A549 (cell line): ENCODE measurements around the gene RCHY1. TPM values are rescaled to one million over a fixed set of nuclear protein-coding genes. Genes with fewer than 3 reads are reported as not detected.

ENCODE experiments used
- ATAC-seq, 2 experiments: fragments of 200-7000 bp in 1 of 2; fragments of >200 bp in 1 of 2; cut with Nextera tagmentation in 1 of 2; cut with Tn5 transposase in 1 of 2; 3 replicates each; pipeline versions ENCODE4 v1.8.0 to v1.9.1; 2018 to 2020; ENCODE audit warnings: mild to moderate bottlenecking in 1 of 2, moderate library complexity in 1 of 2
- CTCF ChIA-PET: fragments of 300-600 bp; sonication (Branson Sonifier 250); formaldehyde crosslinking; extraction: SDS; loops from one replicate; lab custom pipeline; 2021; ENCODE audit warnings: antibody characterized with exemption, inconsistent platforms; lab: Yijun Ruan, JAX
- POLR2A ChIA-PET: fragments of 350-600 bp; formaldehyde crosslinking; extraction: SDS; loops from one replicate; lab custom pipeline; 2021; ENCODE audit warnings: antibody characterized with exemption, inconsistent platforms; lab: Yijun Ruan, JAX
- DNase-seq, 2 experiments: peaks; one replicate each; pipeline versions ENCODE4 v3.0.0 to v3.0.0-alpha.2; 2011 to 2016; ENCODE audit warnings: low read depth in 1 of 2, low spot score in 1 of 2
- FAIRE-seq: peaks from 2 replicates; lab custom pipeline; 2011; peaks lifted over from hg19 to GRCh38; lab: Jason Lieb, UNC
- H3K27ac ChIP-seq, 2 experiments: fragments of >200 bp; sonication (Bioruptor Twin); formaldehyde crosslinking; 3 replicates each; pipeline ENCODE4 v1.5.1; 2016 to 2017
- H3K4me1 ChIP-seq: fragments of >200 bp; sonication (Bioruptor Twin); formaldehyde crosslinking; 3 replicates; pipeline ENCODE4 v1.6.1; 2016
- H3K4me2 ChIP-seq: fragments of >200 bp; sonication (Bioruptor Twin); formaldehyde crosslinking; 3 replicates; pipeline ENCODE4 v1.6.1; 2016
- H3K4me3 ChIP-seq: fragments of >200 bp; sonication (Bioruptor Twin); formaldehyde crosslinking; 3 replicates; pipeline ENCODE4 v1.5.1; 2016
- H3K9me3 ChIP-seq: fragments of >200 bp; sonication (Bioruptor Twin); formaldehyde crosslinking; 3 replicates; pipeline ENCODE4 v1.6.1; 2016
- BCL3 ChIP-seq: fragments of >200 bp; sonication (Bioruptor Twin); formaldehyde crosslinking; IDR thresholded peaks from 3 replicates; pipeline ENCODE4 v1.6.1; 2016
- CBX2 ChIP-seq: fragments of 200-600 bp; sonication (generic); IDR thresholded peaks from 2 replicates; pipeline ENCODE4 v1.6.1; 2016; ENCODE audit warnings: low read depth, mild to moderate bottlenecking, borderline replicate concordance
- EP300 ChIP-seq, 2 experiments: fragments of >200 bp; sonication (Bioruptor Twin); formaldehyde crosslinking; IDR thresholded peaks; 2 replicates in 1 of 2; 3 replicates in 1 of 2; pipeline ENCODE4 v1.6.1; 2016 to 2017
- ESRRA ChIP-seq: fragments of 150-350 bp; IDR thresholded peaks from 2 replicates; pipeline ENCODE4 v1.6.1; 2014; ENCODE audit warnings: mild to moderate bottlenecking, low read length, borderline replicate concordance
- FOSB ChIP-seq: fragments of 250-450 bp; sonication (Bioruptor Pico); IDR thresholded peaks from 2 replicates; pipeline ENCODE4 v1.5.0; 2020; ENCODE audit warnings: mild to moderate bottlenecking, moderate library complexity
- FOSL2 ChIP-seq, 2 experiments: fragments of 450-650 bp in 1 of 2; fragments of >200 bp in 1 of 2; sonication (Bioruptor Twin) in 1 of 2; formaldehyde crosslinking; IDR thresholded peaks; 2 replicates each; pipeline versions ENCODE4 v1.5.0 to v1.6.1; 2016 to 2020; ENCODE audit warnings: mild to moderate bottlenecking in 1 of 2, moderate library complexity in 1 of 2
- HDAC2 ChIP-seq: fragments of 200-600 bp; sonication (generic); IDR thresholded peaks from 2 replicates; pipeline ENCODE4 v1.6.1; 2016
- HMGXB4 ChIP-seq: fragments of 250-450 bp; sonication (Bioruptor Pico); IDR thresholded peaks from 2 replicates; pipeline ENCODE4 v1.5.0; 2021; ENCODE audit warnings: mild to moderate bottlenecking, moderate library complexity, borderline replicate concordance
- HOXA7 ChIP-seq: fragments of 250-450 bp; sonication (Bioruptor Pico); IDR thresholded peaks from 2 replicates; pipeline ENCODE4 v1.5.0; 2020; ENCODE audit warnings: mild to moderate bottlenecking, moderate library complexity
- HOXB13 ChIP-seq: fragments of 250-450 bp; sonication (Bioruptor Pico); IDR thresholded peaks from 2 replicates; pipeline ENCODE4 v1.5.0; 2020; ENCODE audit warnings: low read depth, mild to moderate bottlenecking, moderate library complexity
- KDM1A ChIP-seq: fragments of 200-600 bp; sonication (generic); IDR thresholded peaks from 2 replicates; pipeline ENCODE4 v1.6.1; 2016; ENCODE audit warnings: low read depth, mild to moderate bottlenecking
- MAFK ChIP-seq: fragments of 450-650 bp; IDR thresholded peaks from 2 replicates; pipeline ENCODE4 v1.6.1; 2014; ENCODE audit not compliant: partially characterized antibody
- NFE2L2 ChIP-seq: fragments of 150-350 bp; conservative IDR thresholded peaks from 2 replicates; pipeline ENCODE4 v1.6.1; 2014; ENCODE audit warnings: low read length
- REST ChIP-seq: fragments of 200-600 bp; sonication (generic); IDR thresholded peaks from 2 replicates; pipeline ENCODE4 v1.6.1; 2016; ENCODE audit warnings: antibody characterized with exemption, mild to moderate bottlenecking, moderate library complexity
- RNF2 ChIP-seq: fragments of 200-600 bp; sonication (generic); IDR thresholded peaks from 2 replicates; pipeline ENCODE4 v1.6.1; 2016; ENCODE audit warnings: low read depth, mild to moderate bottlenecking, antibody characterized with exemption, moderate library complexity, borderline replicate concordance
- SMC3 ChIP-seq: fragments of >200 bp; sonication (Bioruptor Twin); formaldehyde crosslinking; IDR thresholded peaks from 3 replicates; pipeline ENCODE4 v1.6.1; 2018; ENCODE audit warnings: inconsistent platforms
- USF2 ChIP-seq: fragments of 450-650 bp; IDR thresholded peaks from 2 replicates; pipeline ENCODE4 v1.6.1; 2014; ENCODE audit warnings: antibody characterized with exemption
- ZC3H11A ChIP-seq: fragments of 450-650 bp; IDR thresholded peaks from 2 replicates; pipeline ENCODE4 v1.6.1; 2014; ENCODE audit warnings: antibody characterized with exemption, mild to moderate bottlenecking
- ZSCAN20 ChIP-seq: fragments of 250-450 bp; sonication (Bioruptor Pico); IDR thresholded peaks from 2 replicates; pipeline ENCODE4 v1.8.0; 2022; ENCODE audit warnings: mild to moderate bottlenecking, moderate library complexity
- WGBS: methylation state at CpG from one replicate; pipeline ENCODE4 v1.1.6; 2017; ENCODE audit errors: missing lambda C conversion rate; 5-methylcytosine and 5-hydroxymethylcytosine counted together
- polyA plus RNA-seq, 4 experiments: library from polyadenylated mRNA; depleted of rRNA in 3 of 4; stranded (reverse); fragments of >200 nt; fragmentation: RNase III in 1 of 4; extraction: RNeasy Plus Mini Kit Qiagen cat#74134 plus additional on column Dnase treatment in 1 of 4; gene quantifications; 2 replicates in 3 of 4; 3 replicates in 1 of 4; pipeline ENCODE4 v1.2.3, GENCODE V29; 2011 to 2017
- TF ChIP-seq, protein P1 (sequence below): fragments of >200 bp; sonication (Bioruptor Twin); formaldehyde crosslinking; IDR thresholded peaks from 3 replicates; pipeline ENCODE4 v1.5.1; 2016

The RCHY1 gene
- polyA plus RNA-seq, 2 of the 4 experiments (the other 2 are of a cell fraction), result 19.1 to 27.4 TPM

DNA sequence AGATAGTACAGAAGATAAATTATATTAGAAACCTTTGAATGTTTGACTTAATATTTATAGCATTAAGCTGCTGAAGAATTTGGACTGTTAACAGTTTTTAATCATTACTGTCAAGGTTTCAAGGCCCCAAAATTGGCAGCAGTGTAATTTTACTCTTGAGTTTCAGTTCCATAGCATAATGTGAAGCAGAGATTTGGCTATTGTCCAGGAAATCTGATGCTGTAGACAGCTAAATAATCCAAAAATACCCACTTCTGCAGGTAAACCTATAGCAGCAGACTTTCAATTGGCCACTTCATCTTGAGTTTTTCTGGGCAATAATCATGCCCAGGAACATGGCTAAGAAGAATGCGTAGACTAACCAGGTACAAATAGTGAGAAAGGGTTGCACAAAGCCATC, 85.0 kb downstream of the RCHY1 start:
- H3K4me1 ChIP-seq, result no peaks in the 10 kb centered on the region
- no peak overlapping the region for H3K4me2 ChIP-seq
- H3K27ac ChIP-seq, result no peak overlapping the region
- CTCF ChIA-PET, result no interaction called here
- H3K9me3 ChIP-seq, result no peaks in the 10 kb centered on the region
- TF ChIP-seq ZSCAN20 (CRISPR knock-in tag) (no peak), HMGXB4 (no peak), ESRRA (no peak), NFE2L2 (no peak), FOSL2 (IDR thresholded peaks at IDR 0.05) (no peak), FOSL2 (CRISPR knock-in tag; IDR thresholded peaks at IDR 0.05) (no peak), KDM1A (no peak), SMC3 (no peak), EP300 (IDR thresholded peaks at IDR 0.05) (no peak), RNF2 (no peak), ZC3H11A (no peak), HOXA7 (no peak), CBX2 (no peak), BCL3 (no peak), HOXB13 (CRISPR knock-in tag) (no peak), REST (no peak), HDAC2 (no peak), USF2 (no peak), FOSB (CRISPR knock-in tag) (no peak), MAFK (no peak)
- TF ChIP-seq, protein P1, sequence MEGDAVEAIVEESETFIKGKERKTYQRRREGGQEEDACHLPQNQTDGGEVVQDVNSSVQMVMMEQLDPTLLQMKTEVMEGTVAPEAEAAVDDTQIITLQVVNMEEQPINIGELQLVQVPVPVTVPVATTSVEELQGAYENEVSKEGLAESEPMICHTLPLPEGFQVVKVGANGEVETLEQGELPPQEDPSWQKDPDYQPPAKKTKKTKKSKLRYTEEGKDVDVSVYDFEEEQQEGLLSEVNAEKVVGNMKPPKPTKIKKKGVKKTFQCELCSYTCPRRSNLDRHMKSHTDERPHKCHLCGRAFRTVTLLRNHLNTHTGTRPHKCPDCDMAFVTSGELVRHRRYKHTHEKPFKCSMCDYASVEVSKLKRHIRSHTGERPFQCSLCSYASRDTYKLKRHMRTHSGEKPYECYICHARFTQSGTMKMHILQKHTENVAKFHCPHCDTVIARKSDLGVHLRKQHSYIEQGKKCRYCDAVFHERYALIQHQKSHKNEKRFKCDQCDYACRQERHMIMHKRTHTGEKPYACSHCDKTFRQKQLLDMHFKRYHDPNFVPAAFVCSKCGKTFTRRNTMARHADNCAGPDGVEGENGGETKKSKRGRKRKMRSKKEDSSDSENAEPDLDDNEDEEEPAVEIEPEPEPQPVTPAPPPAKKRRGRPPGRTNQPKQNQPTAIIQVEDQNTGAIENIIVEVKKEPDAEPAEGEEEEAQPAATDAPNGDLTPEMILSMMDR, result no peak
- H3K4me3 ChIP-seq, result no peak overlapping the region
- FAIRE-seq (no peak), ATAC-seq (no peak), DNase-seq (no peak)
- POLR2A ChIA-PET, result no interaction called here
- WGBS, result 0% methylated on average over 1 of the region's 1 CpG

Other genes with a start within 250 kb of the RCHY1 start
- gene THAP6, start 70 bp upstream of the RCHY1 start, polyA plus RNA-seq (2011; rRNA removed), result 16.0 and 19.1 TPM in 2 replicates
- gene THAP6, start 70 bp upstream of the RCHY1 start, polyA plus RNA-seq (2017; fragmentation: RNase III; extraction: RNeasy Plus Mini Kit Qiagen cat#74134 plus additional on column Dnase treatment), result 8.1 to 9.4 TPM (median 8.5 TPM) in 3 replicates
- gene ODAPH, start 41.7 kb upstream of the RCHY1 start, polyA plus RNA-seq (2011; rRNA removed), result 0.08 and 0.33 TPM in 2 replicates
- 0.06 to 0.57 TPM (median 0.34 TPM) in 3 replicates for gene ODAPH, start 41.7 kb upstream of the RCHY1 start, polyA plus RNA-seq (2017; fragmentation: RNase III; extraction: RNeasy Plus Mini Kit Qiagen cat#74134 plus additional on column Dnase treatment)
- 2.1 TPM in 2 replicates for gene CDKL2, start 116.1 kb upstream of the RCHY1 start, polyA plus RNA-seq (2011; rRNA removed)
- gene CDKL2, start 116.1 kb upstream of the RCHY1 start, polyA plus RNA-seq (2017; fragmentation: RNase III; extraction: RNeasy Plus Mini Kit Qiagen cat#74134 plus additional on column Dnase treatment), result 0.84 to 1.00 TPM (median 0.88 TPM) in 3 replicates
- 148 and 179 TPM in 2 replicates for gene G3BP2, start 159.0 kb upstream of the RCHY1 start, polyA plus RNA-seq (2011; rRNA removed)
- 142 to 159 TPM (median 158 TPM) in 3 replicates for gene G3BP2, start 159.0 kb upstream of the RCHY1 start, polyA plus RNA-seq (2017; fragmentation: RNase III; extraction: RNeasy Plus Mini Kit Qiagen cat#74134 plus additional on column Dnase treatment)
- gene USO1, start 210.2 kb upstream of the RCHY1 start, polyA plus RNA-seq (2011; rRNA removed), result 75.6 and 97.6 TPM in 2 replicates
- gene USO1, start 210.2 kb upstream of the RCHY1 start, polyA plus RNA-seq (2017; fragmentation: RNase III; extraction: RNeasy Plus Mini Kit Qiagen cat#74134 plus additional on column Dnase treatment), result 54.7 to 60.4 TPM (median 56.4 TPM) in 3 replicates